SH-SY5Y (cell line): ENCODE results near the gene BICDL1.

ENCODE experiments used
- GATA2 ChIP-seq: IDR thresholded peaks from 2 replicates; pipeline ENCODE4 v1.6.1; 2011; ENCODE audit warnings: mild to moderate bottlenecking, low read depth, low read length
- GATA3 ChIP-seq: IDR thresholded peaks from 2 replicates; pipeline ENCODE4 v1.6.1; 2011; ENCODE audit warnings: low read depth, mild to moderate bottlenecking, low read length, moderate library complexity

DNA sequence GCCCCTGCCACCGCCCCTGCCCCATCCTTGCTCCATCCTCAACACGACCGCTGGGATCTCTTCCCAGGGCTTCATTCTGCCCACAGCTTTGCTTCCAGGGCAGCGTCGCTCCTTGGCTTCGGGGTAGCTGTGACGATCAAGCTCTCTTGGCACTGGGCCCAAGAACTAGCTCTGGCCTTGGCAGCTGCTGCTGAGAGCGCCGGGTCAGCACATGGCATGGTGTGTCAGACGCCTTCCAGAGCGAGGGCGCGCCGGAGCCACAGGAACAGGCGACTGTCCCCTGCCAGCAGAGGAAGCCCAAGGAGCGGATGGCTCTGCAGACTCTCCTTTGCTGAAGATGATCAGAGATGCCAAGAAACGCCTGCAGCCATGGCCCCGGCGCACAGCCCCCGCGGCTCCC is 111.6 kb downstream of the BICDL1 start:
- TF ChIP-seq GATA2 (no peak), GATA3 (no peak)
